ENCODE measurements around the gene C1orf226.

C1orf226 gene

GRCh38 chr1:162366149-162366548 is 15.4 kb upstream of the C1orf226 start:
- DNase-seq = no peak

DNA sequence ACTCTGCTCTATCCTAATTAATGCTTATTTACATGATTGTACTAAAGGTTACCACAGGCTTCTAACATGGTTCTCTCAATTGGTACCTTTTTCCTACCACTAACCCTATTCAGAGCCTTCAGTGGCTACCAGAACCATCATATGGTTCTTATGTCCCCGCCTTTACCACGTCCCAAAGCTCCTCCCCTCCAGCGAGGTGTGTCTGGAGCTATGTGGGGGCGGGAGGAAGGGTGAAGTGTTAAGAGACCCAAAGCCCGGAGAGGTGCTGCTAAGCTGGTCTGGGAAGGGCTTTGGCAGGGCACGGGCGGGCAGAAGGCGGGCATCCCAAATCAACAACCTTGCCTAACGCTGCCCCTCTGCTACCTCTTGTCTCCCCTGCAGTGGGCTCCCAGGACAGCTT is 14.9 kb upstream of the C1orf226 start:
- no peak for DNase-seq

DNA sequence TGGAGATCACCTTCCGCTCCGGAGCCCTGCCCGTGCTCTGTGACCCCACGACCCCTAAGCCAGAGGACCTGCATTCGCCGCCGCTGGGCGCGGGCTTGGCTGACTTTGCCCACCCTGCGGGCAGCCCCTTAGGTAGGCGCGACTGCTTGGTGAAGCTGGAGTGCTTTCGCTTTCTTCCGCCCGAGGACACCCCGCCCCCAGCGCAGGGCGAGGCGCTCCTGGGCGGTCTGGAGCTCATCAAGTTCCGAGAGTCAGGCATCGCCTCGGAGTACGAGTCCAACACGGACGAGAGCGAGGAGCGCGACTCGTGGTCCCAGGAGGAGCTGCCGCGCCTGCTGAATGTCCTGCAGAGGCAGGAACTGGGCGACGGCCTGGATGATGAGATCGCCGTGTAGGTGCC is 14.5 kb upstream of the C1orf226 start:
- no peak for DNase-seq

GRCh38 chr1:162367772-162368171 is 13.8 kb upstream of the C1orf226 start:
- DNase-seq = no peak

DNA sequence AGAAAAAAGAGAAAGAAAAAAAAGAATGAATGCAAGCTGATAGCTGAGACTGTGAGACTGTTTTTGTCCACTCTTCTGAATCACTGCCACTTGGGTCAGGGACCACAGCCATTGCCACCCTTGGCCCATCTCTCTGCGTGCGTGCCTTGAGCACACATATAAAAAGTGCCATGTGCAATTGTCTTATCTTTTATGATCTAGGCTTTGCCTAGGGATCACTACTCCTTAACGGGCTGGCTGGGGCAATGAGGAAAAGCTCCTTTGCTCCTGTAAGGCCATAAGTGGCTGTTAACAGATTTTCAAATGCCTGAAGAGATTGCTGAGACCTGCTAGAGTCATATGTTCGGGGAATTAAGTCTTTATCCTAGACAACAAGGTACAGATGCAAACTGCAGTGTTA is 13.1 kb upstream of the C1orf226 start:
- DNase-seq = no peak

GRCh38 chr1:162369571-162369970 is 12.0 kb upstream of the C1orf226 start:
- no peak for DNase-seq

GRCh38 chr1:162370161-162370560 is 11.4 kb upstream of the C1orf226 start:
- no peak for DNase-seq

- no peak for DNase-seq
Measured at GRCh38 chr1:162370721-162371120, 10.8 kb upstream of the C1orf226 start.

DNA sequence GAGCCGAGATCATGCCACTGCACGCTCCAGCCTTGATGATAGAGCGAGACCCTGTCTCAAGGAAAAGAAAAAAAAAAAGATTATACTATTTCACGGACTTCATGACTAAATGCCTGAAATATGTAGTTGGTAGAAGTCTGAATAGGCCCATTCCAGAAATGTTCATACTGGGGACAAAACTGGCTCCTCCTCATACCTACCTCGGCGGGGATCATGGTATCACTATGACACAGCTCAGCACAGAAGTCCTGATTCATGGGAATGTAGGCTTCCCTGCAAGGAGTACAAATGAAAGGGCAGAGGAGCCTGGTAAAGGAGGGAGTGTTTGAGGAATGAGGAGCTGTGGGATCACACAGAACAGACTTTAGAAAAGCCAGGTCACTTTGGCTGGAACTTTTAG is 9.9 kb upstream of the C1orf226 start:
- no peak for DNase-seq

- no peak for DNase-seq
Measured at GRCh38 chr1:162372159-162373071, 9.1 kb upstream of the C1orf226 start.

GRCh38 chr1:162373072-162373427 is 8.5 kb upstream of the C1orf226 start:
- no peak for DNase-seq

DNA sequence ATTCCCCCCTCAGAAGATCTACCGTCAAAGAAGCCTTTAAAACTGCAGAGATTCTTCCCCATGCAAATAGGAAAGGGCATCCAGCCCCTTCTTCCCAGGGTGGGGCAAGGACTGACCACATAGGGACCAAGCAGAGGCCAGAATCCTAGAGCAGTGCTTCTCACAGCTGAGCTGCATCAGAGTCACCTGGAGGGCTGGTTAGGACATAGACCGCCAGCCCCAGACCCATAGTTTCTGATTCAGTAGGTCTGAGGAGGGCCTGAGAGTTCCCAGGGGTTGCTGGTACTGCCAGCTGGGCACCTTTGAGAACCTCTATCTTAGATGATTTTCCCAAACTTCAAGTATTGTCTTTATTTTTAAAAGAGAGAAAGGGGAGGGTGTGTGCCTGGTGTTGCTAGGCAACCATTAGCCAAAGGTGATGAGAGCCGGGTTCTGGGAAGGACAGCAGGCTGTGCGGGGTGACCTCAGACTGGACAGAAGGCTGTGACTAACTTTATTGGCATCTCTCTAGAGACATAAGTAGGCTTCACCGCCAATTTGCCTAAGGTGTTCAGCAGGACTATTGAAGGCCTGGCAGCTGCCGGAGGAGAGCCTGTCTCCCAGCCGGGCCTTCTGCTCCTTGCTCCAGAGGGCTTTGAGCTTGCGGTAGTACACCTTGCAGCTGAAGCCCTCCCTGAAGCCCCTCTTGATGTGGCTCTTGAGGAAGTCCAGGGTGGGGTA is 7.8 kb upstream of the C1orf226 start:
- no peak for DNase-seq

GRCh38 chr1:162374406-162374805 is 7.1 kb upstream of the C1orf226 start:
- no peak for DNase-seq

DNA sequence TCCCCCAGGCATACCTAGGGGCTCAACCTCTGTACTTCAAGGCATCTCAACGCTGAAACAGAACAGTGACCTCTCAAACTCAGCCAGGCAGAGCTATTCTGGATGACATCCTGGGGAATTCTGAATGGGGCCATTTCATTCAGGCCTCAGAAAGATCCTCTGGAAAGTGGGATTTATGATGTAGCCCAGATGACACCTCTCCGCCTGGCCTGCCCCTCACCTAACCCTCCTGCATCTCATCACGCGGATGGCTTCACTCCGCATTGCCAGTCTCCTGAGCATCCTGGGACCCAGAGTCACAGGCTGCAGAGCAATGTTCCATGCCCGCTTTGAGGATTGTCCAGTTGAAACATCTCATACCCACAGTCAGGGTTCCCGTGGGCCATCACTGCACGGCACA is 6.1 kb upstream of the C1orf226 start:
- DNase-seq = no peak

- DNase-seq = no peak
Measured at GRCh38 chr1:162376691-162377090, 4.8 kb upstream of the C1orf226 start, which contains the start of gene SPATA46. Gene SPATA46 (minus strand): TSS chr1:162376854. CDS start chr1:162376790, 64 bp downstream.

- DNase-seq = no peak
Measured at GRCh38 chr1:162380061-162380846, 1.3 kb upstream of the C1orf226 start.

DNA sequence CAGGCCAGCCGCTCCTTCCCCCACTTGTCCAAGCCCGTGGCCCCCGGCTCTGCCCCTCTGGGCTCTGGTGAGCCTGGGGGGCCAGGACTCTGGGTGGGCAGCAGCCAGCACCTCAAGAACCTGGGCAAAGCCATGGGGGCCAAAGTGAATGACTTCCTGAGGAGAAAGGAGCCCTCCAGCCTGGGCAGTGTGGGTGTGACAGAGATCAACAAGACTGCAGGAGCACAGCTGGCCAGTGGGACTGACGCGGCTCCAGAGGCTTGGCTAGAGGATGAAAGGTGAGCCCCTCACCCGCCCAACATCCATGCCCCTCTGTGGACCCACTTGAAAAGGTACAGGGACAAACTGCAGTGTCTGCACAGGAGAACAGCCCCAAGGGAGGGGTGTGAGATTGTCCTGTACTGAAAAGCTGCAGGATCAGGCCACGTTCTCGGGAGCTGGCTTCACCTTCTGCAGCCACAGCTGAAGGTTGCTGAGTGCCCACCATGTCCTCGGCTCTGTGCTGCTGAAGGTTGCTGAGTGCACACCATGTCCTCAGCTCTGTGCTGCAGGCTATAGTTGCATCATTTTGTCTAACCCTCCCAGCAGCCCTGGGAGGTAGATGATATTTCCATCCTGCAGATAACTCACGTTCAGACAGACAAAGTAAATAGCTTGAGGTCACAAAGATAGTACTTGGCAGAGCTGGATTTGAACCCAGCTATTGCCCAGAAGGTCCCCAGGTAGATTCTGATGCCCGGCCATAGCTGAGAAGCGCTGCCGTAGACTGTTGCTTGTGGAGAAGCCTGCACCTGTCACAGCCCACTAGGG is 618 bp downstream of the C1orf226 start:
- DNase-seq = no peak

GRCh38 chr1:162383091-162383490 is 1.6 kb downstream of the C1orf226 start:
- no peak for DNase-seq

GRCh38 chr1:162383516-162383915 is 2.0 kb downstream of the C1orf226 start:
- DNase-seq = no peak

DNA sequence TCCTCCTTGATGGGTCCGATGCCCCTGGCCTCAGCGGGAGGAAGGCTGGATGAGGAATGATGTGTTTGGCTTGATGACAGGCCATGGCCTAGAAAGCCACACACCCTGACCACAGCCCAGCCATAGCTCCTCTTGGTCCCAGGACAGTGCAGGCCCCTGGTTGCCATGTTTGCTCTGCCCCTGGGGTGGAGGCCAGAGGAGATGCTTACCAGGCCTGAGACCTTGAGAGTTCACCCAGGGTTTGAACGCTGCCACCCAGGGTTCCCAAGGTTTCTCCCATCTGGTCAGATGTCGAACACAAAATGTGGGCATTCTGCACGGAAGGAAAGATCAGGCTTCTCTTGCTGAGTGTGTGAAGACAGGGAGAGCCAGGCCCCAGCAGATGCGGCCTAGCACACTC is 2.6 kb downstream of the C1orf226 start:
- DNase-seq = no peak

DNA sequence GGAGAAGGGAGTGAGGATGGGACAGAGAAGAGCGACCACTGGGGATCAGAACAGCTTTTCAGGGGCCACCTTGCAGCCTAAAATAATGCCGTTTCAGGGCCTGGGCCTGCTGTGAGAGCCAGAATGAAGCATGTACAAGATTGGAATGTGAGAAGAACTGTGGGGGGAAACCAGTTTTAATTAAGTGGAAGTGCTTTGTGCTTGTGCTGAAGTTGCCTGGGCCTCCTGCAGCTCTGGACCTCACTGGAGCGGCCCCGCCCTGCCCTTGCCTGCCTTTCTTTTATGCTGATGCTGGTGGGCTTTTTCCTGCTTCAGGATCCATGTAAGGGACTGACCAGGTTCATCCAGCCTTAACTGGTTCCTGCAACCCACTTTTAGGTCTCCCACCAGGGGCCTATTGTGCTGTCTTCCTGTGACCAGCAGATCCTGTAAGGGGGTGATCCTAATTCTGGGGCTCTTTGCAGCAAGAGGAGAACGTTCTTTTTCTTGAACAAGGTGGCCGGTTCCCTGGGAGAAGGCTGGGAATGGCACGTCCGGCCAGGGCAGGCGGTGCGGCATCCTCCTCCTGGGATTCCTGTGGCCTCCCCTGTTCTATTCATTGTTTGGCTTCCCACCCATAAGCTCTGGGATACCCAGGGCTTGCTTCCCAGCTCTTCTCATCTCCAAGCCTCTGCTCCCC is 3.2 kb downstream of the C1orf226 start:
- no peak for DNase-seq

- no peak for DNase-seq
Measured at GRCh38 chr1:162385280-162385623, 3.7 kb downstream of the C1orf226 start.

Measured in NCI-H345 (cell line).